Adrenal gland (tissue), 12 donors: ENCODE data around the gene SLC44A4. TPM values are rescaled to one million over a fixed set of nuclear protein-coding genes. Genes with fewer than 3 reads are reported as not detected.
"Not testable (repeated sequence)": the region's sequence is repeated elsewhere in the genome, so short reads cannot be mapped to it uniquely, and the experiment has no call there.

Source experiments
- DNase-seq, 7 donors: peaks; one replicate each; pipeline ENCODE4 v3.0.0-alpha.2; 2019 to 2020
- H3K27ac ChIP-seq, 5 donors: fragments of 200-600 bp; sonication (generic) in 4 of 5; 1 replicate in 3 of 5; 2 replicates in 2 of 5; pipeline versions ENCODE4 v1.5.1 to v1.8.0; 2016 to 2020; ENCODE audit warnings: mild to moderate bottlenecking in 1 of 5
- H3K27me3 ChIP-seq: fragments of 200-600 bp; 2 replicates; pipeline ENCODE4 v1.8.0; 2021
- H3K36me3 ChIP-seq, 2 donors: fragments of 200-600 bp; replicated peaks in 1 of 2; 1 replicate in 1 of 2; 2 replicates in 1 of 2; pipeline versions ENCODE4 v1.5.1 to v1.8.0; 2018 to 2022
- H3K4me1 ChIP-seq, 2 donors: fragments of 200-600 bp; replicated peaks in 1 of 2; 1 replicate in 1 of 2; 2 replicates in 1 of 2; pipeline versions ENCODE4 v1.5.1 to v1.8.0; 2018 to 2021
- H3K4me3 ChIP-seq, 4 donors: fragments of 200-600 bp; sonication (generic) in 3 of 4; one replicate each; pipeline ENCODE4 v1.5.1; 2016 to 2018
- H3K9me3 ChIP-seq, 3 donors: fragments of 200-600 bp; sonication (generic) in 1 of 3; replicated peaks in 1 of 3; 1 replicate in 2 of 3; 2 replicates in 1 of 3; pipeline versions ENCODE4 v1.5.1 to v1.8.0; 2016 to 2021
- CTCF ChIP-seq, 6 experiments: fragments of 450-650 bp in 4 of 6; fragments of 200-600 bp in 2 of 6; sonication (generic) in 1 of 6; IDR thresholded peaks; 1 replicate in 5 of 6; 2 replicates in 1 of 6; pipeline versions ENCODE4 v1.5.1 to v1.8.0; 2016 to 2021; ENCODE audit warnings: antibody characterized with exemption in 6 of 6, mild to moderate bottlenecking in 2 of 6, moderate library complexity in 1 of 6
- POLR2A ChIP-seq, 2 donors: fragments of 450-650 bp; IDR thresholded peaks; one replicate each; pipeline ENCODE4 v1.6.1; 2017; ENCODE audit warnings: antibody characterized with exemption in 2 of 2, mild to moderate bottlenecking in 2 of 2, moderate library complexity in 1 of 2
- WGBS, 4 donors: extraction: QIAGEN DNeasy Blood & Tissue Kit in 2 of 4; methylation state at CpG; one replicate each; pipeline versions ENCODE4 v1.1.5 to v1.1.7; 2013 to 2017; 5-methylcytosine and 5-hydroxymethylcytosine counted together
- intact Hi-C, 2 donors: fragments of 100-400 bp; cut with DNase I; formaldehyde crosslinking; loops; one replicate each; pipeline versions ENCODE4 v1.14.1 to v1.15.0; 2022 to 2023
- polyA plus RNA-seq, 3 donors: library from polyadenylated mRNA; stranded (reverse); fragments of 200-250 nt in 2 of 3; fragments of 350-450 nt in 1 of 3; fragmentation: Illumina TruSeq in 1 of 3; extraction: RNeasy Lipid Tissue Mini Kit (QIAGEN cat#74804) in 1 of 3; gene quantifications; one replicate each; pipeline ENCODE4 v1.2.3, GENCODE V29; 2013 to 2014
- total RNA-seq, 9 donors: library from RNA; depleted of rRNA in 4 of 9; stranded (reverse); fragments of >200 nt in 4 of 9; fragments of 120-200 nt in 1 of 9; fragmentation: NEBNext Ultra II Directional in 1 of 9; extraction: Animal tissue kit (Norgen Biotek cat#: 25700) in 1 of 9; gene quantifications; one replicate each; pipeline versions ENCODE4 v1.1.0 to v1.2.4, GENCODE V29; 2013 to 2023
- donor health status: healthy with polysubstance abuse.
- donor health status: Bipolar disorder and iron deficiency.
- donor health status: DM: yes; HTN: yes; CAD: no.
- donor health status: DM: no; HTN: no; CAD: no.
- donor health status: DM: no; HTN: no; CAD: no.
- donor health status: DM: yes; HTN: yes; CAD: no.

SLC44A4 gene
- total and polyA plus RNA-seq, 12 donors, result 1.2 to 30.1 (median 12.7) TPM

DNA sequence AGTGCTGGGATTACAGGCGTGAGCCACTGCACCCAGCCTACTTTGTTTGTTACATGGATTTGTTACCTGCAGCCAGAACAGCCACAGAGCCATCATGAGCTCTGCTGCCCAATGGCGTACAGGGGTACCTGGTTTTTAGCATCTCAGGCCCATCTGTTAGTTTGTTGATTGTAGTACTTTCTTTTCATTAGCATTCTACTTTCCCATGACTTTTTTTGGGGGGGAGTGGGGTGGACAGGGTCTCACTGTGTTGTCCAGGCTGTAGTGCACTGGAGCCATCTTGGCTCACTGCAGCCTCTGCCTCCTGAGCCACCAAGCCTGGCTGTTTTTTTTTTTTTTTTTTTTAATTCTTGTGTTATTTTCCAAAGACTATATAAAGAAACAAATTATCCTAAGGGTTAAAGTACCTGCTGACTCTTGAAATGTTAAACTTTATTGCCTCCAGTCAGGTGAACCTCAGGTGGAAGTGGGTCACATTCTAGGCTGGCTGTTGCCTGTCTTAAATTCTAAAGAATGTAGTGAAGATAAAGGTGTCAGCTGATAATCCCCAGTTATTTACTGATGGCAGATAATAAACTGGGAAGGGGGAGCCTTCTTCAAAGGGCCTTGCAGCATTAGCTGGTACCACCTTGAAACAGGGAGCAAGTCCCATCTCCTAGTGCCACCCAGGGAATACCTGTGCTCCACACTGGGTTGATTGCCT is 31.4 kb downstream of the SLC44A4 start:
- intact Hi-C loops, result no loop called here
- H3K36me3 ChIP-seq, result no peaks in the 10 kb centered on the region
- no peaks in the 10 kb centered on the region for H3K9me3 ChIP-seq
- no peak overlapping the region for H3K27ac ChIP-seq
- no peak for DNase-seq
- TF ChIP-seq CTCF (IDR thresholded peaks at IDR 0.05) (no peak), POLR2A (IDR thresholded peaks at IDR 0.05) (no peak)
- H3K4me1 ChIP-seq, result no peaks in the 10 kb centered on the region
- 89 to 100% (median 94%) methylated on average over 2 of the region's 2 CpGs for WGBS, 4 donors
- no peak overlapping the region for H3K4me3 ChIP-seq
- no peaks in the 10 kb centered on the region for H3K27me3 ChIP-seq

- Histone ChIP-seq H3K4me1 (no peaks in the 10 kb centered on the region), H3K27ac (no peak overlapping the region), H3K36me3 (peaks cover 0 to 16% of the 10 kb centered on the region in 2 donors), H3K9me3 (no peaks in the 10 kb centered on the region), H3K27me3 (no peaks in the 10 kb centered on the region), H3K4me3 (no peak overlapping the region)
- WGBS, 4 donors, result 95 to 100% (median 97%) methylated on average over 3 of the region's 3 CpGs
- TF ChIP-seq POLR2A (IDR thresholded peaks at IDR 0.05) (no peak), CTCF (IDR thresholded peaks at IDR 0.05) (no peak)
- DNase-seq, result no peak
- intact Hi-C loops, result no loop called here
Measured at GRCh38 chr6:31844507-31844906, 34.3 kb downstream of the SLC44A4 start.

DNA sequence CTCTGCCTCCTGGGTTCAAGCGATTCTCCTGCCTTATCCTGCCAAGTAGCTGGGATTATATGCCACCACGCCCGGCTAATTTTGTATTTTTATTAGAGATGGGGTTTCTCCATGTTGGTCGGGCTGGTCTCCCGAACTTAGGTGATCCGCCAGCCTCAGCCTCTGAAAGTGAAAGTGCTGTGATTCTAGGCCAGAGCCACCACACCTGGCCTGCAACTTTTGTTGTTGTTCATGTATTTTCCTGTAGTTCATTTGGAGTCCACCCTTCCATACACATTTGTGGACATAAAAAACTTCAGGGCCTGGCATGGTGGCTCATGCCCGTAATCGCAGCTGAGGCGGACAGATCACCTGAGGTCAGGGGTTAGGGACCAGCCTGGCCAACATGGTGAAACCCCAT is 36.7 kb downstream of the SLC44A4 start:
- intact Hi-C loops, result no loop called here
- H3K4me3 ChIP-seq, result no peak overlapping the region
- no peaks in the 10 kb centered on the region for H3K27me3 ChIP-seq
- H3K36me3 ChIP-seq, result peaks cover 0 to 40% of the 10 kb centered on the region in 2 donors
- H3K27ac ChIP-seq, result no peak overlapping the region
- peaks cover 15 to 21% of the 10 kb centered on the region in 2 donors for H3K4me1 ChIP-seq
- H3K9me3 ChIP-seq, result no peaks in the 10 kb centered on the region
- no peak for DNase-seq
- no peak for TF ChIP-seq CTCF (IDR thresholded peaks at IDR 0.05)
- no peak for TF ChIP-seq POLR2A (IDR thresholded peaks at IDR 0.05)
- WGBS, 4 donors, result 91 to 96% (median 92%) methylated on average over 9 of the region's 9 CpGs

GRCh38 chr6:31839779-31840126 is 39.0 kb downstream of the SLC44A4 start:
- H3K4me3 ChIP-seq, H3K27me3 ChIP-seq, H3K9me3 ChIP-seq, DNase-seq, H3K27ac ChIP-seq: not testable (repeated sequence)
- 79 to 87% (median 81%) methylated on average over 8 of the region's 8 CpGs for WGBS, 4 donors
- intact Hi-C loops, result loop anchor here (5.0 to 10.0 kb wide), 2 partner anchors 152 to 155 kb away; partner anchors contain the start of gene LY6G5C (in 1 of the 2)
- peaks cover 0 to 40% of the 10 kb centered on the region in 2 donors for H3K36me3 ChIP-seq
- peaks cover 25 to 34% of the 10 kb centered on the region in 2 donors for H3K4me1 ChIP-seq

DNA sequence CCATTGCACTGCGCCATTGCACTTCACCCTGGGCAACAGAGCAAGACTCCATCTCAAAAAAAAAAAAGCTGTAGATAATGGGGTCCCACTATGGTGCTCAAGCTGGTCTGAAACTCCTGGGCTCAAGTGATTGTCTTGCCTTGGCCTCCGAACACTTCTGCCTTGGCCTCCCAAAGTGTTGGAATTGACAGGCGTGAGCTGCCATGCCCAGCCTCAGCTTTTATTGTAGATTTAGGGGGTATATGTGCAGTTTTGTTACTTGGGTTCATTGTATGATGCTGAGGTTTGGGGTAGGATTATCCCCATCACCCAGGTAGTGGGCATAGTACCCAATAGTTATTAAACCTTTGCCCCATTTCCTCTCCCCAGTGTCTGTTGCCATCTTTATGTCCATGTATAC is 39.8 kb downstream of the SLC44A4 start:
- WGBS, 4 donors, result 94 to 100% (median 99%) methylated on average over 3 of the region's 3 CpGs
- Histone ChIP-seq H3K27ac (no peak overlapping the region), H3K36me3 (peaks cover 0 to 40% of the 10 kb centered on the region in 2 donors), H3K27me3 (no peaks in the 10 kb centered on the region), H3K9me3 (no peaks in the 10 kb centered on the region), H3K4me1 (peaks cover 25 to 37% of the 10 kb centered on the region in 2 donors), H3K4me3 (no peak overlapping the region)
- TF ChIP-seq POLR2A (IDR thresholded peaks at IDR 0.05), result no peak
- TF ChIP-seq CTCF (IDR thresholded peaks at IDR 0.05), result no peak
- intact Hi-C loops, result loop anchor here (5.0 to 10.0 kb wide), 2 partner anchors 152 to 154 kb away; partner anchors contain the start of gene LY6G5C (in 1 of the 2)
- no peak for DNase-seq

- intact Hi-C loops, result loop anchor here (5.0 to 10.0 kb wide), 2 partner anchors 151 to 153 kb away; partner anchors contain the start of gene LY6G5C (in 1 of the 2)
- H3K36me3 ChIP-seq, result peaks cover 0 to 40% of the 10 kb centered on the region in 2 donors
- H3K27me3 ChIP-seq, H3K4me3 ChIP-seq, H3K27ac ChIP-seq, H3K9me3 ChIP-seq, DNase-seq: not testable (repeated sequence)
- peaks cover 25 to 41% of the 10 kb centered on the region in 2 donors for H3K4me1 ChIP-seq
- WGBS, 4 donors, result 82 to 85% (median 84%) methylated on average over 9 of the region's 9 CpGs
Measured at GRCh38 chr6:31838114-31838553, 40.7 kb downstream of the SLC44A4 start.
